Stomach (tissue), 4 donors: ENCODE measurements around the gene RPL13A.

Source experiments
- CTCF ChIP-seq, 7 experiments: fragments of 450-650 bp in 4 of 7; fragments of 200-600 bp in 3 of 7; sonication (generic) in 3 of 7; IDR thresholded peaks; one replicate each; pipeline ENCODE4 v1.5.1; 2016 to 2019; ENCODE audit warnings: antibody characterized with exemption in 7 of 7, control low read depth in 2 of 7, mild to moderate bottlenecking in 1 of 7
- POLR2A ChIP-seq, 4 donors: fragments of 450-650 bp; IDR thresholded peaks; one replicate each; pipeline ENCODE4 v1.6.1; 2016; ENCODE audit warnings: antibody characterized with exemption in 4 of 4, control low read depth in 2 of 4, mild to moderate bottlenecking in 1 of 4, moderate library complexity in 1 of 4
- POLR2AphosphoS5 ChIP-seq, 3 donors: sonication (generic); formaldehyde crosslinking; IDR thresholded peaks; one replicate each; pipeline ENCODE4 v1.6.1; 2016; ENCODE audit warnings: antibody characterized with exemption in 3 of 3

DNA sequence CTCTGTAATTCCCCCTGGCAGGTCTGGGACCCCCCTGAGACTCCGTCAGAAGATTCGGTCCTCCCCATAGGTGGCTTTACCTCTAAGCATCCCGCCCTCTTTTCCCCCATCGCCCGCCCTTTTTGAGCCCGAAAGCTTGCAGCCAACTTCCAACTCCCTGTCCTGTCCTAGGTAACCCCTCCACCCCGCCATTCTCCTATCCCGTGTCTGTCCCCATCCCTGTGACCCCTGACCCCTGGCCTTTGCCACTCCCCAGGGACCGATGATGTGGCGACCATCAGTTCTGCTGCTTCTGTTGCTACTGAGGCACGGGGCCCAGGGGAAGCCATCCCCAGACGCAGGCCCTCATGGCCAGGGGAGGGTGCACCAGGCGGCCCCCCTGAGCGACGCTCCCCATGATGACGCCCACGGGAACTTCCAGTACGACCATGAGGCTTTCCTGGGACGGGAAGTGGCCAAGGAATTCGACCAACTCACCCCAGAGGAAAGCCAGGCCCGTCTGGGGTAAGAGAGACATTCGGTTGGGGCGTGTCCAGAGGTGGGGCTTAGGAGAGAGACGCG, 40.9 kb downstream of the RPL13A start:
- TF ChIP-seq POLR2AphosphoS5 (IDR thresholded peaks at IDR 0.05) (no peak), CTCF (IDR thresholded peaks at IDR 0.05) (no peak), POLR2A (IDR thresholded peaks at IDR 0.05) (no peak)
